SU-DHL-6 (cell line): Measurements from ENCODE around the gene SLC25A42.

Experiments used
- H2AFZ ChIP-seq: fragments of 200-600 bp; sonication (generic); 2 replicates; pipeline ENCODE4 v1.6.1; 2014; ENCODE audit warnings: low read depth, mild to moderate bottlenecking, moderate library complexity, mixed read lengths, antibody characterized with exemption, low read length; ENCODE audit not compliant: severe bottlenecking
- H3F3A ChIP-seq: fragments of 200-600 bp; shearing (Covaris generic); 2 replicates; pipeline ENCODE4 v1.6.0; 2016; ENCODE audit warnings: antibody characterized with exemption, mild to moderate bottlenecking; ENCODE audit not compliant: insufficient read depth
- H3K27ac ChIP-seq: fragments of 200-600 bp; sonication (generic); 2 replicates; pipeline ENCODE4 v1.5.1; 2016; ENCODE audit warnings: low read depth, mild to moderate bottlenecking, low read length, moderate library complexity, mixed read lengths
- H3K27me3 ChIP-seq: fragments of 200-600 bp; sonication (generic), shearing (Covaris generic); 2 replicates; pipeline ENCODE4 v1.6.0; 2014; ENCODE audit warnings: mild to moderate bottlenecking, low read length
- H3K36me3 ChIP-seq: fragments of 200-600 bp; sonication (generic); 2 replicates; pipeline ENCODE4 v1.6.1; 2014; ENCODE audit warnings: mild to moderate bottlenecking, low read length, mixed read lengths
- H3K4me2 ChIP-seq: fragments of 300-600, 200-600 bp; shearing (Covaris generic), sonication (generic); 2 replicates; pipeline ENCODE4 v1.6.0; 2014; ENCODE audit warnings: low read length, low read depth, mild to moderate bottlenecking; ENCODE audit not compliant: poor library complexity, severe bottlenecking
- H3K4me3 ChIP-seq: fragments of 200-600 bp; sonication (generic); 2 replicates; pipeline ENCODE4 v1.5.1; 2014; ENCODE audit warnings: antibody characterized with exemption, low read length, mild to moderate bottlenecking, mixed read lengths; ENCODE audit not compliant: insufficient read depth, poor library complexity, severe bottlenecking
- H3K79me2 ChIP-seq: fragments of 200-600 bp; sonication (generic); 2 replicates; pipeline ENCODE4 v1.6.1; 2014; ENCODE audit warnings: mild to moderate bottlenecking, low read length, moderate library complexity; ENCODE audit not compliant: insufficient read depth
- H3K9ac ChIP-seq: fragments of 200-600 bp; sonication (generic); 2 replicates; pipeline ENCODE4 v1.7.0; 2014; ENCODE audit warnings: mild to moderate bottlenecking, low read length
- H3K9me2 ChIP-seq: fragments of 200-600 bp; sonication (generic); replicated peaks from 2 replicates; pipeline ENCODE4 v1.6.1; 2014; ENCODE audit warnings: low read length; ENCODE audit not compliant: insufficient read depth
- H3K9me3 ChIP-seq: fragments of 200-600 bp; sonication (generic); 2 replicates; pipeline ENCODE4 v1.6.1; 2014; ENCODE audit warnings: low read length, mixed read lengths; ENCODE audit not compliant: insufficient read depth
- H4K20me1 ChIP-seq: fragments of 200-600 bp; sonication (generic); 2 replicates; pipeline ENCODE4 v1.6.1; 2014; ENCODE audit warnings: low read depth, mild to moderate bottlenecking, antibody characterized with exemption, low read length, moderate library complexity, mixed read lengths
- EZH2phosphoT487 ChIP-seq: fragments of 200-600 bp; sonication (generic), shearing (Covaris generic); conservative IDR thresholded peaks from 2 replicates; pipeline ENCODE4 v1.6.1; 2018; ENCODE audit warnings: mild to moderate bottlenecking, antibody characterized with exemption, low read length, moderate library complexity, mixed read lengths
- TF ChIP-seq, protein P1 (sequence below): fragments of 200-600 bp; sonication (generic); IDR thresholded peaks from one replicate; pipeline ENCODE4 v1.5.1; 2017; ENCODE audit warnings: antibody characterized with exemption, mild to moderate bottlenecking, low read length, moderate library complexity; ENCODE audit not compliant: insufficient read depth, poor library complexity, severe bottlenecking

Gene SLC25A42

DNA sequence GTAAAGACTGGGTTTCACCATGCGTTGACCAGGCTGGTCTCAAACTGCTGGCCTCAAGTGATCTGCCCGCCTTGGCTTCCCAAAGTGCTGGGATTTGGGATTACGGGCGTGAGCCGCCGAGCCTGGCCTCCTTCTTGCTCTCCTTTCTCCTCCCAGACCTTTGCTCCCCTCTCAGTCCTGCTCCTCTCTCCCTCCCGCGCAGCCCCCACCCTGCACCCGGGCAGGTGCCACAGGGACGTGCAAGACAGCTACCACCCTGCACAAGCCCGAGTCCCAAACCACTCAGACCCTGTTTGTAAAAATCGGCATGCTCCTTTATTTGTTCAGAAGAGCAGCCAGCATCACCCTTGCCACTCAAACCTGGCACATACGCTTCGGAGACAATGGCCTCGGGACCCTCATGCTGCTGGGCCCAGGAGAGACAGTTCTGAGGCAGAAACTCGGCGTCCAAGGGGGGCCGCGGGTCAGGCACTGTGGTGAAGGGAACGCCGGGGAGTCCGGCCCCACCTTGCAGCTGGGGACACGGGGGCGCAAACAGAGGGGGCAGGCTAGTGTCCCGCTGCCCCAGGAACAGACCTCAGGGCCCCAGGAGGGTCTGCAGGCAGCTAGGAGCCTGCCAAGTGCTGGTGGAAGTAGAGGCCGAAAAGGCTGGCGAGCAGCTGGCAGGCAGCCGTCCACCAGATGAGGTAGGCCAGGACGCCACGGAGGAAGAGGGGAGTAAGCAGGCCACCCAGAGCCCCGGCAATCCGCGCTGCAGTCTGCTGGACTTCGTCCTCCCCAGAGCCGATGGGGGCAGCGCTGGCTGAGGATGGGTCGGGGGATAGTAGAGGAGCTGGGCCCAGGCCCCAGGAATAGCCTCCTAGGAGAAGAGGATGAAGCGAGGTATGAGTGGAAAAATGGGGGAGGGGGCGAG lies 55.8 kb downstream of the SLC25A42 start:
- H3K4me2 ChIP-seq, result no peak overlapping the region
- no peak for TF ChIP-seq EZH2phosphoT487
- TF ChIP-seq, protein P1, sequence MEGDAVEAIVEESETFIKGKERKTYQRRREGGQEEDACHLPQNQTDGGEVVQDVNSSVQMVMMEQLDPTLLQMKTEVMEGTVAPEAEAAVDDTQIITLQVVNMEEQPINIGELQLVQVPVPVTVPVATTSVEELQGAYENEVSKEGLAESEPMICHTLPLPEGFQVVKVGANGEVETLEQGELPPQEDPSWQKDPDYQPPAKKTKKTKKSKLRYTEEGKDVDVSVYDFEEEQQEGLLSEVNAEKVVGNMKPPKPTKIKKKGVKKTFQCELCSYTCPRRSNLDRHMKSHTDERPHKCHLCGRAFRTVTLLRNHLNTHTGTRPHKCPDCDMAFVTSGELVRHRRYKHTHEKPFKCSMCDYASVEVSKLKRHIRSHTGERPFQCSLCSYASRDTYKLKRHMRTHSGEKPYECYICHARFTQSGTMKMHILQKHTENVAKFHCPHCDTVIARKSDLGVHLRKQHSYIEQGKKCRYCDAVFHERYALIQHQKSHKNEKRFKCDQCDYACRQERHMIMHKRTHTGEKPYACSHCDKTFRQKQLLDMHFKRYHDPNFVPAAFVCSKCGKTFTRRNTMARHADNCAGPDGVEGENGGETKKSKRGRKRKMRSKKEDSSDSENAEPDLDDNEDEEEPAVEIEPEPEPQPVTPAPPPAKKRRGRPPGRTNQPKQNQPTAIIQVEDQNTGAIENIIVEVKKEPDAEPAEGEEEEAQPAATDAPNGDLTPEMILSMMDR, result no peak
- peaks cover 10% of the 10 kb centered on the region; the same call in 1 of the 2 replicates for H3F3A ChIP-seq
- no peak overlapping the region for H3K27ac ChIP-seq
- no peaks in the 10 kb centered on the region for H3K79me2 ChIP-seq
- no peak overlapping the region for H2AFZ ChIP-seq
- no peaks in the 10 kb centered on the region for H3K9me3 ChIP-seq
- H3K27me3 ChIP-seq, result no peaks in the 10 kb centered on the region
- H3K9ac ChIP-seq, result no peak overlapping the region
- peaks cover 9% of the 10 kb centered on the region for H3K36me3 ChIP-seq
- H3K4me3 ChIP-seq, result no peak overlapping the region
- no peaks in the 10 kb centered on the region for H3K9me2 ChIP-seq
- H4K20me1 ChIP-seq, result no peaks in the 10 kb centered on the region

DNA sequence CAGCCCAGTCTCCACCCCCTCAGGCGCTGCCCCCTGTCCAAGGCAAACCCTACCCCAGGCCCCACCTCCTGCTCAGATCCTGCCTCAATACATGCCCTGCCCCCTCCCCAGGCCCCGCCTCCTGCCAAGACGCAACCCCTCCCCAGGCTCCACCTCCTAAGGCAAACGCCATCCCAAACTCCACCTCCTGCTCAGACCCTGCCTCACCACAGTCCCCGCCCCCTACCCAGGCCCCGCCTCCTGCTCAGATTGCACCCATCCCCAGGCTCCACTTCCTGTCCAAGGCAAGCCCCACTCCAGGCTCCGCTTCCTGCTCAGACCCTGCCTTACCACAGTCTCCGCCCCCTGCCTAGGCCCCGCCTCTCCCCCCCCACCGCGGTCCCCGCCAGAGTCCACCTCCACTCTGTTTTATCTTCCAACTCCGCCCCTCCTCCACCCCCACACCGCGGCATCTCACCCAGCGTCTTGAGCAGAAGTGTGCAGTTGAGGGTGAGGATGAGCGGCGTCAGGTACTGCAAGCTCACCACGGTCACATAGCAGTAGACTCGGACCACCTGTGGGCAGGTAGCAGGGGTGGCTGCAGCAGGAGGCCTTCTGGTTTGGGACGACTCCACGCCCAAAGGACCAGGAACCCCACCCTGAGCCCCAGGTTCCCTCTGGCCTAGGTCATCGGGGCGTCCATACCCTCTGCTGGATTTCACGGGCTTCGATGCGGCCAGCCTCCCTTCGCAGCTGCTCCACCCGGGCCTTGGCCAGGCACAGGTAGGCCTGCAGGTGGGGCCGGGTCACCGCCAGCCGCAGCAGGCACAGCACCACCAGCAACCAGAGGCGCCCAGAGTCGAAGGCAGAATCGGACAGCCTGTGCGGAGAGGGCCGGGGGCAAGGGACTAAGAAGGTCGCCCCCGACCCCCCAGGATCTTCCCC lies 56.8 kb downstream of the SLC25A42 start:
- no peak overlapping the region for H3K4me2 ChIP-seq
- no peaks in the 10 kb centered on the region for H3K9me2 ChIP-seq
- no peak overlapping the region for H2AFZ ChIP-seq
- H3K36me3 ChIP-seq, result peaks cover 9% of the 10 kb centered on the region
- no peaks in the 10 kb centered on the region for H3K79me2 ChIP-seq
- no peaks in the 10 kb centered on the region for H3K9me3 ChIP-seq
- no peak overlapping the region for H3K4me3 ChIP-seq
- H3K9ac ChIP-seq, result no peak overlapping the region
- TF ChIP-seq, protein P1, result no peak
- no peak for TF ChIP-seq EZH2phosphoT487
- no peaks in the 10 kb centered on the region for H3K27me3 ChIP-seq
- H3K27ac ChIP-seq, result no peak overlapping the region
- H4K20me1 ChIP-seq, result no peaks in the 10 kb centered on the region
- H3F3A ChIP-seq, result peaks cover 10% of the 10 kb centered on the region; the same call in 1 of the 2 replicates

DNA sequence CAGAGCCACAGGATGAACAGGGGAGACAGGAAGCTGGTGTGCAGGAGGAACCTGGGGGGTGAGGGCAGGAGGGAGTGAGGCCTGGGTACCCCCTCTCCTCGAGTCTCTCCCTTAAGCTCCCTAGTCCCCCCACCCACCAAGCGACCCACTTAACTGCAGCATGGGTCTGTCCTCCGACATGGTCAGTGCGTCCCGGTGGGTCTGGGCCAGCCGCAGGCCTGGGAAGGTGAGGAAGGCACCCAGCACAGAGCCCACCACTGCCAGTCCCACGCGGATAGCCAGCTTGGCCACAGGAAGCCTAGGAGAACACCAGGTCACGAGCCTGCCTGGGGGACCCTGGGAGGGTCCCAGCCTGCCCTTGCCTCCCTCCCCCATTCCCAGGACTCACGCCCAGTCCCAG lies 57.6 kb downstream of the SLC25A42 start:
- Histone ChIP-seq H3K4me3 (no peak overlapping the region), H2AFZ (no peak overlapping the region), H3K9ac (no peak overlapping the region), H3K9me3 (no peaks in the 10 kb centered on the region), H3K36me3 (peaks cover 9% of the 10 kb centered on the region), H3K4me2 (no peak overlapping the region), H3K27me3 (no peaks in the 10 kb centered on the region), H3K9me2 (no peaks in the 10 kb centered on the region), H3K79me2 (no peaks in the 10 kb centered on the region), H3F3A (peaks cover 10% of the 10 kb centered on the region; the same call in 1 of the 2 replicates), H4K20me1 (no peaks in the 10 kb centered on the region), H3K27ac (no peak overlapping the region)
- TF ChIP-seq EZH2phosphoT487, result no peak
- TF ChIP-seq, protein P1, result no peak
